Spleen (tissue), 7 donors: ENCODE data around the gene CHRNE.
"Not testable (repeated sequence)": the region's sequence is repeated elsewhere in the genome, so short reads cannot be mapped to it uniquely, and the experiment has no call there.

Experiments used
- CTCF ChIP-seq, 11 experiments: fragments of 200-600 bp in 7 of 11; fragments of 450-650 bp in 4 of 11; sonication (generic) in 4 of 11; IDR thresholded peaks in 8 of 11; conservative IDR thresholded peaks in 3 of 11; 1 replicate in 7 of 11; 2 replicates in 4 of 11; pipeline versions ENCODE4 v1.4.0 to v1.8.0; 2016 to 2021; ENCODE audit warnings: antibody characterized with exemption in 11 of 11, inconsistent platforms in 4 of 11, mild to moderate bottlenecking in 1 of 11
- POLR2A ChIP-seq, 3 donors: fragments of 450-650 bp; IDR thresholded peaks; one replicate each; pipeline ENCODE4 v1.5.1; 2017; ENCODE audit warnings: antibody characterized with exemption in 3 of 3, mild to moderate bottlenecking in 1 of 3
- POLR2AphosphoS5 ChIP-seq, 3 donors: sonication (generic); formaldehyde crosslinking; IDR thresholded peaks; one replicate each; pipeline ENCODE4 v1.5.1; 2017; ENCODE audit warnings: antibody characterized with exemption in 3 of 3
- donor health status: DM: no; HTN: no; CAD: no; lungs with moderate emphysema.
- donor health status: DM: no; HTN: no; CAD: no.
- donor health status: DM: no; HTN: no; CAD: no.

- not testable (repeated sequence) for TF ChIP-seq CTCF (IDR thresholded peaks at IDR 0.05 in 8 of 11, conservative IDR thresholded peaks at IDR 0.05 in 3 of 11); POLR2A (IDR thresholded peaks at IDR 0.05); POLR2AphosphoS5 (IDR thresholded peaks at IDR 0.05)
Observed at GRCh38 chr17:4914551-4914950, 11.7 kb upstream of the CHRNE start.
